Measurements from ENCODE around the gene MREG. TPM values are rescaled to one million over a fixed set of nuclear protein-coding genes. Genes with fewer than 3 reads are reported as not detected.

Gene MREG
- total and polyA plus RNA-seq, 10 of the 15 experiments (the other 5 are each of a cell fraction or from before 2014, with no cell fraction given): 6.9 to 45.0 (median 28.5) TPM

DNA sequence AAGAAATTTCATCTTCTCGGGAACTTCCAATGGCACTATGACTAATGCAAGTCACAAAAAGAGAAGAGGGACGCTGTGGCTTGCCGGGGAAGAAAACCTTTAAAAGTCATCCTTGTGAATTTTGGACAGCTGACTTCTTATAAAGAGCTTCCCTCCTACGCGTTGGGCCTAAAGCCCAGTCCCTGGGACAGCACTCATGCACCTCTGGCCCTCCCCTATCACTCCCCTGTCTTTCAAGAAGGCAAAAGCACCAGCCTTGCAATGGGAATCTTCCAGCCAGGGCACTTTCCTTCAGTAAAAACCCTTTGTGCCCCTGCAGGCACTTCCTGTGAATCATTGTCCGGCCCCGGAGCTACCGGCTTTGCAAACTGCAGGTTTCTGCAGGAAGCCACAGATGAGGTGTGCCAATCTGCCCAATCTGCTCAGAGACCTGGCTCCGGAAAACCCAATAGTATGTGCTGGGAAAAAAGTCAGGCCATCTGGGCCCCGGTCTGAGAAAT lies 7.1 kb downstream of the MREG start (continued):
- TF ChIP-seq ZNF384 (IDR thresholded peaks at IDR 0.05; ENCODE audit: borderline replicate concordance, low read depth, low read length) (0 out of 2 replicates have a peak, but pooled peaks have one; percentile 15), PAX8 (IDR thresholded peaks at IDR 0.05) (no peak), ZBED1 (IDR thresholded peaks at IDR 0.05; ENCODE audit: borderline replicate concordance) (peak; percentile 69; the same call in 1 of the 2 replicates), RELA (IDR thresholded peaks at IDR 0.05; ENCODE audit: borderline replicate concordance, partially characterized antibody) (peak; percentile 46), HDGF (IDR thresholded peaks at IDR 0.05) (peak; percentile 75; the same call in 1 of the 2 replicates), EED (IDR thresholded peaks at IDR 0.05; ENCODE audit: low read depth) (peak; percentile 80), TBL1XR1 (IDR thresholded peaks at IDR 0.05; ENCODE audit: low read depth, low read length) (0 out of 2 replicates have a peak, but pooled peaks have one; percentile 4), CREB1 (IDR thresholded peaks at IDR 0.05; ENCODE audit: low read depth) (0 out of 2 replicates have a peak, but pooled peaks have one; percentile 25), ASH2L (IDR thresholded peaks at IDR 0.05; ENCODE audit: borderline replicate concordance, low read depth) (no peak), EGR1 (IDR thresholded peaks at IDR 0.05; ENCODE audit: borderline replicate concordance in 1 of 2, low read depth in 2 of 2, low read length in 2 of 2) (peak in 1 of 2 experiments; percentile 58; a peak in 1 of 3 replicates), STAT3 (IDR thresholded peaks at IDR 0.05; ENCODE audit: low read depth, low read length) (0 out of 2 replicates have a peak, but pooled peaks have one; percentile 69), TCF3 (IDR thresholded peaks at IDR 0.05; ENCODE audit: borderline replicate concordance, insufficient read depth, low read depth, low read length) (peak; percentile 32; the same call in 1 of the 2 replicates), NRF1 (conservative IDR thresholded peaks at IDR 0.05; ENCODE audit: low read depth, low read length) (no peak)
- TF ChIP-seq, protein P1, sequence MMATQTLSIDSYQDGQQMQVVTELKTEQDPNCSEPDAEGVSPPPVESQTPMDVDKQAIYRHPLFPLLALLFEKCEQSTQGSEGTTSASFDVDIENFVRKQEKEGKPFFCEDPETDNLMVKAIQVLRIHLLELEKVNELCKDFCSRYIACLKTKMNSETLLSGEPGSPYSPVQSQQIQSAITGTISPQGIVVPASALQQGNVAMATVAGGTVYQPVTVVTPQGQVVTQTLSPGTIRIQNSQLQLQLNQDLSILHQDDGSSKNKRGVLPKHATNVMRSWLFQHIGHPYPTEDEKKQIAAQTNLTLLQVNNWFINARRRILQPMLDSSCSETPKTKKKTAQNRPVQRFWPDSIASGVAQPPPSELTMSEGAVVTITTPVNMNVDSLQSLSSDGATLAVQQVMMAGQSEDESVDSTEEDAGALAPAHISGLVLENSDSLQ (IDR thresholded peaks at IDR 0.05): peak; percentile 65; the same call in 1 of the 2 replicates
- TF ChIP-seq, protein P2, sequence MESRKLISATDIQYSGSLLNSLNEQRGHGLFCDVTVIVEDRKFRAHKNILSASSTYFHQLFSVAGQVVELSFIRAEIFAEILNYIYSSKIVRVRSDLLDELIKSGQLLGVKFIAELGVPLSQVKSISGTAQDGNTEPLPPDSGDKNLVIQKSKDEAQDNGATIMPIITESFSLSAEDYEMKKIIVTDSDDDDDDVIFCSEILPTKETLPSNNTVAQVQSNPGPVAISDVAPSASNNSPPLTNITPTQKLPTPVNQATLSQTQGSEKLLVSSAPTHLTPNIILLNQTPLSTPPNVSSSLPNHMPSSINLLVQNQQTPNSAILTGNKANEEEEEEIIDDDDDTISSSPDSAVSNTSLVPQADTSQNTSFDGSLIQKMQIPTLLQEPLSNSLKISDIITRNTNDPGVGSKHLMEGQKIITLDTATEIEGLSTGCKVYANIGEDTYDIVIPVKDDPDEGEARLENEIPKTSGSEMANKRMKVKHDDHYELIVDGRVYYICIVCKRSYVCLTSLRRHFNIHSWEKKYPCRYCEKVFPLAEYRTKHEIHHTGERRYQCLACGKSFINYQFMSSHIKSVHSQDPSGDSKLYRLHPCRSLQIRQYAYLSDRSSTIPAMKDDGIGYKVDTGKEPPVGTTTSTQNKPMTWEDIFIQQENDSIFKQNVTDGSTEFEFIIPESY (IDR thresholded peaks at IDR 0.05): no peak
- TF ChIP-seq, protein P3, sequence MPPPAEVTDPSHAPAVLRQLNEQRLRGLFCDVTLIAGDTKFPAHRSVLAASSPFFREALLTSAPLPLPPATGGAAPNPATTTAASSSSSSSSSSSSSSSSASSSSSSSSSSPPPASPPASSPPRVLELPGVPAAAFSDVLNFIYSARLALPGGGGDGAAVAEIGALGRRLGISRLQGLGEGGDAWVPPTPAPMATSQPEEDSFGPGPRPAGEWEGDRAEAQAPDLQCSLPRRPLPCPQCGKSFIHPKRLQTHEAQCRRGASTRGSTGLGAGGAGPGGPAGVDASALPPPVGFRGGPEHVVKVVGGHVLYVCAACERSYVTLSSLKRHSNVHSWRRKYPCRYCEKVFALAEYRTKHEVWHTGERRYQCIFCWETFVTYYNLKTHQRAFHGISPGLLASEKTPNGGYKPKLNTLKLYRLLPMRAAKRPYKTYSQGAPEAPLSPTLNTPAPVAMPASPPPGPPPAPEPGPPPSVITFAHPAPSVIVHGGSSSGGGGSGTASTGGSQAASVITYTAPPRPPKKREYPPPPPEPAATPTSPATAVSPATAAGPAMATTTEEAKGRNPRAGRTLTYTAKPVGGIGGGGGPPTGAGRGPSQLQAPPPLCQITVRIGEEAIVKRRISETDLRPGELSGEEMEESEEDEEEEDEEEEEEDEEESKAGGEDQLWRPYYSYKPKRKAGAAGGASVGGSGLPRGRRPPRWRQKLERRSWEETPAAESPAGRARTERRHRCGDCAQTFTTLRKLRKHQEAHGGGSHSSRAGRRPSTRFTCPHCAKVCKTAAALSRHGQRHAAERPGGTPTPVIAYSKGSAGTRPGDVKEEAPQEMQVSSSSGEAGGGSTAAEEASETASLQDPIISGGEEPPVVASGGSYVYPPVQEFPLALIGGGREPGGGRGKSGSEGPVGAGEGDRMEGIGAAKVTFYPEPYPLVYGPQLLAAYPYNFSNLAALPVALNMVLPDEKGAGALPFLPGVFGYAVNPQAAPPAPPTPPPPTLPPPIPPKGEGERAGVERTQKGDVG (CRISPR knock-in tag; IDR thresholded peaks at IDR 0.05): no peak
- TF ChIP-seq, protein P4, sequence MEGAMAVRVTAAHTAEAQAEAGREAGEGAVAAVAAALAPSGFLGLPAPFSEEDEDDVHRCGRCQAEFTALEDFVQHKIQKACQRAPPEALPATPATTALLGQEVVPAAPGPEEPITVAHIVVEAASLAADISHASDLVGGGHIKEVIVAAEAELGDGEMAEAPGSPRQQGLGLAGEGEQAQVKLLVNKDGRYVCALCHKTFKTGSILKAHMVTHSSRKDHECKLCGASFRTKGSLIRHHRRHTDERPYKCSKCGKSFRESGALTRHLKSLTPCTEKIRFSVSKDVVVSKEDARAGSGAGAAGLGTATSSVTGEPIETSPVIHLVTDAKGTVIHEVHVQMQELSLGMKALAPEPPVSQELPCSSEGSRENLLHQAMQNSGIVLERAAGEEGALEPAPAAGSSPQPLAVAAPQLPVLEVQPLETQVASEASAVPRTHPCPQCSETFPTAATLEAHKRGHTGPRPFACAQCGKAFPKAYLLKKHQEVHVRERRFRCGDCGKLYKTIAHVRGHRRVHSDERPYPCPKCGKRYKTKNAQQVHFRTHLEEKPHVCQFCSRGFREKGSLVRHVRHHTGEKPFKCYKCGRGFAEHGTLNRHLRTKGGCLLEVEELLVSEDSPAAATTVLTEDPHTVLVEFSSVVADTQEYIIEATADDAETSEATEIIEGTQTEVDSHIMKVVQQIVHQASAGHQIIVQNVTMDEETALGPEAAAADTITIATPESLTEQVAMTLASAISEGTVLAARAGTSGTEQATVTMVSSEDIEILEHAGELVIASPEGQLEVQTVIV (IDR thresholded peaks at IDR 0.05; ENCODE audit: borderline replicate concordance, partially characterized antibody): no peak
